HCT116 (cell line): ENCODE results near the gene CCDC201.
"Not testable (repeated sequence)": the region's sequence is repeated elsewhere in the genome, so short reads cannot be mapped to it uniquely, and the experiment has no call there.

ENCODE experiments used
- CEBPB ChIP-seq: IDR thresholded peaks from 2 replicates; pipeline ENCODE4 v1.6.1; 2012; ENCODE audit warnings: low read depth
- EZH2 ChIP-seq: fragments of 200-600 bp; sonication (generic); IDR thresholded peaks from 2 replicates; pipeline ENCODE4 v1.6.1; 2017; ENCODE audit warnings: antibody characterized with exemption, mixed run types
- EZH2phosphoT487 ChIP-seq: fragments of 200-600 bp; IDR thresholded peaks from 2 replicates; pipeline ENCODE4 v1.6.1; 2018; ENCODE audit warnings: antibody characterized with exemption, borderline replicate concordance
- POLR2A ChIP-seq: IDR thresholded peaks from 2 replicates; pipeline ENCODE4 v1.7.0; 2011; ENCODE audit warnings: borderline replicate concordance; ENCODE audit not compliant: insufficient read depth, insufficient read length; ENCODE audit errors: extremely low read depth
- SP1 ChIP-seq: IDR thresholded peaks from 2 replicates; pipeline ENCODE4 v1.6.1; 2012; ENCODE audit warnings: low read depth
- TCF7L2 ChIP-seq: IDR thresholded peaks from 2 replicates; pipeline ENCODE4 v1.7.0; 2011; ENCODE audit warnings: borderline replicate concordance, inconsistent platforms; ENCODE audit not compliant: insufficient read depth, insufficient read length; ENCODE audit errors: extremely low read depth
- ZNF274 ChIP-seq: fragments of 200-500 bp; sonication (Bioruptor generic); IDR thresholded peaks from 2 replicates; pipeline ENCODE4 v1.6.1; 2014; ENCODE audit warnings: mild to moderate bottlenecking, low read depth, low read length, inconsistent platforms
- TF ChIP-seq, protein P1 (sequence below), 3 experiments: fragments of 200-600 bp in 1 of 3; sonication (generic) in 1 of 3; IDR thresholded peaks in 2 of 3; conservative IDR thresholded peaks in 1 of 3; 2 replicates each; pipeline ENCODE4 v1.5.1; 2012 to 2017; ENCODE audit warnings: low read depth in 2 of 3, low read length in 2 of 3, antibody characterized with exemption in 1 of 3, borderline replicate concordance in 1 of 3, control low read depth in 1 of 3, mild to moderate bottlenecking in 1 of 3, mixed read lengths in 1 of 3, mixed run types in 1 of 3, moderate library complexity in 1 of 3; ENCODE audit not compliant: insufficient read depth in 1 of 3
- TF ChIP-seq, protein P2 (sequence below): IDR thresholded peaks from 2 replicates; pipeline ENCODE4 v1.6.1; 2012
- TF ChIP-seq, protein P3 (sequence below): IDR thresholded peaks from 2 replicates; pipeline ENCODE4 v1.6.1; 2012; ENCODE audit warnings: low read depth

DNA sequence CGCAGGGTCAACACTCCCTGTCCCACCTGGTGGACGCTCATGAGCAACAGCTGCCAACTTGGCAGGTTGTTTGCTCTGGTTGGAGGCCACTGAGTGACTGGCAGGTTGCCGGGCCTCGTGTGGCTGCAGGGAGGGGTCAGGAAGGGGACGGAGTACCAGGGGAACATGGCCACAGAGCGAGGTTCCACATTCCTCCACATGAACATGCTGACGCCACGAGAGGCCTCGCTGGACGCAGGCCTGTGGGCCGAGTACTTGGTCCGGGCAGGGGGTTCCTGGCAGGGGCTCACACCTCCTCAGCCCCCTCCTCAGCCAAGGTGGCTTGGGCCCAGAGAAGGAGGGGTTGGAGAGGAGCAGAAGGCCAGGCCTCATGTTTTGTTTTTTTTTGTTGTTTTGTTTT is 54.1 kb downstream of the CCDC201 start:
- TF ChIP-seq, protein P1, sequence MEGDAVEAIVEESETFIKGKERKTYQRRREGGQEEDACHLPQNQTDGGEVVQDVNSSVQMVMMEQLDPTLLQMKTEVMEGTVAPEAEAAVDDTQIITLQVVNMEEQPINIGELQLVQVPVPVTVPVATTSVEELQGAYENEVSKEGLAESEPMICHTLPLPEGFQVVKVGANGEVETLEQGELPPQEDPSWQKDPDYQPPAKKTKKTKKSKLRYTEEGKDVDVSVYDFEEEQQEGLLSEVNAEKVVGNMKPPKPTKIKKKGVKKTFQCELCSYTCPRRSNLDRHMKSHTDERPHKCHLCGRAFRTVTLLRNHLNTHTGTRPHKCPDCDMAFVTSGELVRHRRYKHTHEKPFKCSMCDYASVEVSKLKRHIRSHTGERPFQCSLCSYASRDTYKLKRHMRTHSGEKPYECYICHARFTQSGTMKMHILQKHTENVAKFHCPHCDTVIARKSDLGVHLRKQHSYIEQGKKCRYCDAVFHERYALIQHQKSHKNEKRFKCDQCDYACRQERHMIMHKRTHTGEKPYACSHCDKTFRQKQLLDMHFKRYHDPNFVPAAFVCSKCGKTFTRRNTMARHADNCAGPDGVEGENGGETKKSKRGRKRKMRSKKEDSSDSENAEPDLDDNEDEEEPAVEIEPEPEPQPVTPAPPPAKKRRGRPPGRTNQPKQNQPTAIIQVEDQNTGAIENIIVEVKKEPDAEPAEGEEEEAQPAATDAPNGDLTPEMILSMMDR (IDR thresholded peaks at IDR 0.05 in 2 of 3, conservative IDR thresholded peaks at IDR 0.05 in 1 of 3; ENCODE audit: borderline replicate concordance in 1 of 3, insufficient read depth in 1 of 3, low read depth in 2 of 3, low read length in 2 of 3), result not testable (repeated sequence)
- not testable (repeated sequence) for TF ChIP-seq ZNF274, EZH2, TCF7L2, EZH2phosphoT487, SP1, POLR2A, CEBPB
- TF ChIP-seq, protein P2, sequence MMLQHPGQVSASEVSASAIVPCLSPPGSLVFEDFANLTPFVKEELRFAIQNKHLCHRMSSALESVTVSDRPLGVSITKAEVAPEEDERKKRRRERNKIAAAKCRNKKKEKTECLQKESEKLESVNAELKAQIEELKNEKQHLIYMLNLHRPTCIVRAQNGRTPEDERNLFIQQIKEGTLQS, result not testable (repeated sequence)
- TF ChIP-seq, protein P3, sequence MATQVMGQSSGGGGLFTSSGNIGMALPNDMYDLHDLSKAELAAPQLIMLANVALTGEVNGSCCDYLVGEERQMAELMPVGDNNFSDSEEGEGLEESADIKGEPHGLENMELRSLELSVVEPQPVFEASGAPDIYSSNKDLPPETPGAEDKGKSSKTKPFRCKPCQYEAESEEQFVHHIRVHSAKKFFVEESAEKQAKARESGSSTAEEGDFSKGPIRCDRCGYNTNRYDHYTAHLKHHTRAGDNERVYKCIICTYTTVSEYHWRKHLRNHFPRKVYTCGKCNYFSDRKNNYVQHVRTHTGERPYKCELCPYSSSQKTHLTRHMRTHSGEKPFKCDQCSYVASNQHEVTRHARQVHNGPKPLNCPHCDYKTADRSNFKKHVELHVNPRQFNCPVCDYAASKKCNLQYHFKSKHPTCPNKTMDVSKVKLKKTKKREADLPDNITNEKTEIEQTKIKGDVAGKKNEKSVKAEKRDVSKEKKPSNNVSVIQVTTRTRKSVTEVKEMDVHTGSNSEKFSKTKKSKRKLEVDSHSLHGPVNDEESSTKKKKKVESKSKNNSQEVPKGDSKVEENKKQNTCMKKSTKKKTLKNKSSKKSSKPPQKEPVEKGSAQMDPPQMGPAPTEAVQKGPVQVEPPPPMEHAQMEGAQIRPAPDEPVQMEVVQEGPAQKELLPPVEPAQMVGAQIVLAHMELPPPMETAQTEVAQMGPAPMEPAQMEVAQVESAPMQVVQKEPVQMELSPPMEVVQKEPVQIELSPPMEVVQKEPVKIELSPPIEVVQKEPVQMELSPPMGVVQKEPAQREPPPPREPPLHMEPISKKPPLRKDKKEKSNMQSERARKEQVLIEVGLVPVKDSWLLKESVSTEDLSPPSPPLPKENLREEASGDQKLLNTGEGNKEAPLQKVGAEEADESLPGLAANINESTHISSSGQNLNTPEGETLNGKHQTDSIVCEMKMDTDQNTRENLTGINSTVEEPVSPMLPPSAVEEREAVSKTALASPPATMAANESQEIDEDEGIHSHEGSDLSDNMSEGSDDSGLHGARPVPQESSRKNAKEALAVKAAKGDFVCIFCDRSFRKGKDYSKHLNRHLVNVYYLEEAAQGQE, result not testable (repeated sequence)
